Neural progenitor cell (in vitro differentiated cells): ENCODE measurements around the gene ARIH1. TPM values are rescaled to one million over a fixed set of nuclear protein-coding genes. Genes with fewer than 3 reads are reported as not detected.

Source experiments
- DNase-seq: peaks from one replicate; pipeline ENCODE4 v3.0.0-alpha.2; 2016; ENCODE audit warnings: low spot score
- H2AFZ ChIP-seq: fragments of 200-600 bp; sonication (generic); replicated peaks from 2 replicates; pipeline ENCODE4 v1.6.1; 2016; ENCODE audit warnings: antibody characterized with exemption
- H3F3A ChIP-seq: fragments of 200-600 bp; sonication (generic); 2 replicates; pipeline ENCODE4 v1.6.1; 2016; ENCODE audit warnings: antibody characterized with exemption, low read depth
- H3K27ac ChIP-seq: fragments of 200-600 bp; sonication (generic); 2 replicates; pipeline ENCODE4 v1.5.1; 2016; ENCODE audit warnings: mild to moderate bottlenecking
- H3K27me3 ChIP-seq: fragments of 200-600 bp; sonication (generic); 2 replicates; pipeline ENCODE4 v1.6.1; 2016; ENCODE audit warnings: mild to moderate bottlenecking, moderate library complexity
- H3K36me3 ChIP-seq: fragments of 200-600 bp; sonication (generic); 2 replicates; pipeline ENCODE4 v1.5.1; 2016
- H3K4me1 ChIP-seq: fragments of 200-600 bp; sonication (generic); 2 replicates; pipeline ENCODE4 v1.6.1; 2016; ENCODE audit warnings: mixed run types
- H3K4me2 ChIP-seq: fragments of 200-600 bp; sonication (generic); 2 replicates; pipeline ENCODE4 v1.6.1; 2016
- H3K4me3 ChIP-seq: fragments of 200-600 bp; sonication (generic); 2 replicates; pipeline ENCODE4 v1.5.1; 2016
- H3K79me2 ChIP-seq: fragments of 200-600 bp; sonication (generic); 2 replicates; pipeline ENCODE4 v1.6.1; 2016; ENCODE audit warnings: low read depth
- H3K9ac ChIP-seq: fragments of 200-600 bp; sonication (generic); 2 replicates; pipeline ENCODE4 v1.6.1; 2016
- H3K9me3 ChIP-seq: fragments of 200-600 bp; sonication (generic); 2 replicates; pipeline ENCODE4 v1.5.1; 2016; ENCODE audit warnings: low read depth
- H4K20me1 ChIP-seq: fragments of 200-600 bp; sonication (generic); 2 replicates; pipeline ENCODE4 v1.6.1; 2016; ENCODE audit warnings: low read depth
- H3K27ac Mint-ChIP-seq: 3 replicates; pipeline ENCODE4 v1.8.0; 2021; ENCODE audit warnings: mixed read lengths
- H3K27me3 Mint-ChIP-seq: 2 replicates; pipeline ENCODE4 v1.8.0; 2022; ENCODE audit warnings: low read depth, mild to moderate bottlenecking, inconsistent platforms, moderate library complexity, mixed read lengths; ENCODE audit not compliant: insufficient read depth
- H3K36me3 Mint-ChIP-seq: 3 replicates; pipeline ENCODE4 v1.8.0; 2021; ENCODE audit warnings: mixed read lengths
- H3K4me1 Mint-ChIP-seq: 3 replicates; pipeline ENCODE4 v1.8.0; 2021; ENCODE audit warnings: mixed read lengths
- H3K4me3 Mint-ChIP-seq: 3 replicates; pipeline ENCODE4 v1.8.0; 2021; ENCODE audit warnings: mild to moderate bottlenecking, moderate library complexity, mixed read lengths
- H3K9me3 Mint-ChIP-seq: 3 replicates; pipeline ENCODE4 v1.8.0; 2020; ENCODE audit warnings: mixed read lengths
- EZH2 ChIP-seq: fragments of 200-600 bp; sonication (generic); IDR thresholded peaks from 2 replicates; pipeline ENCODE4 v1.6.1; 2017; ENCODE audit warnings: antibody characterized with exemption, mild to moderate bottlenecking, moderate library complexity
- EZH2phosphoT487 ChIP-seq: fragments of 200-600 bp; sonication (generic); IDR thresholded peaks from 2 replicates; pipeline ENCODE4 v1.6.1; 2017; ENCODE audit warnings: antibody characterized with exemption
- total RNA-seq: library from RNA; depleted of rRNA; stranded (reverse); fragments of >200 nt; gene quantifications from 2 replicates; pipeline ENCODE4 v1.2.3, GENCODE V29; 2015; ENCODE audit warnings: low replicate concordance
- TF ChIP-seq, protein P1 (sequence below): fragments of 200-600 bp; sonication (generic); IDR thresholded peaks from 2 replicates; pipeline ENCODE4 v1.5.1; 2017; ENCODE audit warnings: antibody characterized with exemption, mild to moderate bottlenecking

Gene ARIH1
- total RNA-seq, 1 donor from 2014 or later: 68.0 TPM

DNA sequence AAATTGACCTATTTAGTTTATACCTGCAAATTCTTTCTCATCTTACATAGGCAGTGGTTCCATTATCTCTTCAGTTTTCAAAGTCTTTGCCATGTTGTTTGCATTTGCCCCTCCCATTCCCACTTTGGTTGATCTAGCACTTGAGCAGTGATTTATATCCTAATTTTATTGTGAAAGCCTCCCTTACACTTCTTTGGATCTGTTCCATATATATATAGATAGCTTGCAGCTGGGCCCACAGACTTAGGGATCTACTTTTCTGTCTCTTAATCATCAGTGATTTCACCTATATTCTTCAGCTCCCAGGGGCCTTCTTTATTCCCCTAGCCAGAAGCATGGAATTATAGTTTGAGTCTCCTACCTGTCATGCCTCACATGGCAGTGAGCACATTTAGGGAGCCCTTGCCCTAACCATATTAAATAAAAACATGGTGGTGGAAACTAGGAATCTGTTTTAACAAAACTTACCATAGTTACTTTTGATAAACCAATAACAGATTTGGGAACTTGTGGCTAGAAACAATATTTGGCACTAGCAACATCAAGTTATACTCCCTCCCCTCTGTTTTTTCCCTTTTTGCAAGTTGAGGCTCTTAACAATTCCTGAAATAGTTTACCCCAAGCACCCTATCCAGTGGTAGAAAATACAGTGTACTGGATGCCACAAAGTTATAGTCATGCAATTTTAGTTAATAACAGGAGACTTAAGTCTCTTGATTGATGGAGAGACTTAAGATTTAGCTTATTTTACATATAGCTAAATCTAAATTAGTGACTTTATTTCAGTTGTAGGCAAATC, 41.7 kb downstream of the ARIH1 start:
- H3K36me3 ChIP-seq: peaks cover 4% of the 10 kb centered on the region
- H3K27me3 ChIP-seq: no peaks in the 10 kb centered on the region
- peaks cover 98% of the 10 kb centered on the region for H3K79me2 ChIP-seq
- H3K9ac ChIP-seq: no peak overlapping the region
- Mint-ChIP-seq H3K4me3 (no peak overlapping the region), H3K9me3 (peaks cover under 1% of the 10 kb centered on the region), H3K27me3 (no peaks in the 10 kb centered on the region), H3K36me3 (peaks cover 17% of the 10 kb centered on the region), H3K4me1 (no peaks in the 10 kb centered on the region), H3K27ac (no peak overlapping the region)
- peaks cover 87% of the 10 kb centered on the region for H4K20me1 ChIP-seq
- no peak overlapping the region for H2AFZ ChIP-seq
- no peaks in the 10 kb centered on the region for H3K9me3 ChIP-seq
- no peaks in the 10 kb centered on the region for H3K4me1 ChIP-seq
- no peak overlapping the region for H3K4me3 ChIP-seq
- H3K27ac ChIP-seq: no peak overlapping the region
- H3K4me2 ChIP-seq: no peak overlapping the region
- no peak for DNase-seq
- TF ChIP-seq, protein P1, sequence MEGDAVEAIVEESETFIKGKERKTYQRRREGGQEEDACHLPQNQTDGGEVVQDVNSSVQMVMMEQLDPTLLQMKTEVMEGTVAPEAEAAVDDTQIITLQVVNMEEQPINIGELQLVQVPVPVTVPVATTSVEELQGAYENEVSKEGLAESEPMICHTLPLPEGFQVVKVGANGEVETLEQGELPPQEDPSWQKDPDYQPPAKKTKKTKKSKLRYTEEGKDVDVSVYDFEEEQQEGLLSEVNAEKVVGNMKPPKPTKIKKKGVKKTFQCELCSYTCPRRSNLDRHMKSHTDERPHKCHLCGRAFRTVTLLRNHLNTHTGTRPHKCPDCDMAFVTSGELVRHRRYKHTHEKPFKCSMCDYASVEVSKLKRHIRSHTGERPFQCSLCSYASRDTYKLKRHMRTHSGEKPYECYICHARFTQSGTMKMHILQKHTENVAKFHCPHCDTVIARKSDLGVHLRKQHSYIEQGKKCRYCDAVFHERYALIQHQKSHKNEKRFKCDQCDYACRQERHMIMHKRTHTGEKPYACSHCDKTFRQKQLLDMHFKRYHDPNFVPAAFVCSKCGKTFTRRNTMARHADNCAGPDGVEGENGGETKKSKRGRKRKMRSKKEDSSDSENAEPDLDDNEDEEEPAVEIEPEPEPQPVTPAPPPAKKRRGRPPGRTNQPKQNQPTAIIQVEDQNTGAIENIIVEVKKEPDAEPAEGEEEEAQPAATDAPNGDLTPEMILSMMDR: no peak
- TF ChIP-seq EZH2: no peak
- no peak for TF ChIP-seq EZH2phosphoT487
- H3F3A ChIP-seq: peaks cover 10% of the 10 kb centered on the region

DNA sequence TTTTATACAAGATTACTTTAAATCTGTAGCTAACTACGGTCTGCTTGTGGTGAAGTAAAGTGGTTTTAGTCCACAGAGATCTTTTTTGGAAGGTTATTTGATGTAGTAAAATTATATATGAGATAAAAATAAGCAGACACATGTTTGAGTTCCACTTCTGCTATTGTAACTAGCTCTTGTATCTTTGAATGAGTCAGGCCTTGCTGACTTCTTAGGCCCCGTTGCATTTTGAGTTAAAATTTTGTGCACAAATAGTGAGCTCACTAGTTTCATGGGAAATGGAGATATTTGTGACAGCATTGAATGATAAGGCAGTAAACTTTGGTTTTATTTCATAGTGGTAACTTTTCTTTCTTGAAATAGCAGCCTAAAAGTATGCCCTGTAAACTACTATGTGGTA, 42.6 kb downstream of the ARIH1 start:
- Histone ChIP-seq H3K36me3 (peaks cover 4% of the 10 kb centered on the region), H3K27me3 (no peaks in the 10 kb centered on the region), H3K27ac (no peak overlapping the region), H3K4me3 (no peak overlapping the region), H3K79me2 (peaks cover 98% of the 10 kb centered on the region), H3K9me3 (no peaks in the 10 kb centered on the region), H3K4me1 (no peaks in the 10 kb centered on the region), H4K20me1 (peaks cover 85% of the 10 kb centered on the region), H3F3A (peaks cover 10% of the 10 kb centered on the region), H3K4me2 (no peak overlapping the region), H3K9ac (no peak overlapping the region), H2AFZ (no peak overlapping the region)
- peaks cover 11% of the 10 kb centered on the region for H3K36me3 Mint-ChIP-seq
- H3K9me3 Mint-ChIP-seq: no peaks in the 10 kb centered on the region
- no peak for DNase-seq
- no peaks in the 10 kb centered on the region for H3K27me3 Mint-ChIP-seq
- TF ChIP-seq EZH2: no peak
- TF ChIP-seq, protein P1: no peak
- no peak for TF ChIP-seq EZH2phosphoT487
- H3K27ac Mint-ChIP-seq: no peak overlapping the region
- no peak overlapping the region for H3K4me3 Mint-ChIP-seq
- no peaks in the 10 kb centered on the region for H3K4me1 Mint-ChIP-seq

DNA sequence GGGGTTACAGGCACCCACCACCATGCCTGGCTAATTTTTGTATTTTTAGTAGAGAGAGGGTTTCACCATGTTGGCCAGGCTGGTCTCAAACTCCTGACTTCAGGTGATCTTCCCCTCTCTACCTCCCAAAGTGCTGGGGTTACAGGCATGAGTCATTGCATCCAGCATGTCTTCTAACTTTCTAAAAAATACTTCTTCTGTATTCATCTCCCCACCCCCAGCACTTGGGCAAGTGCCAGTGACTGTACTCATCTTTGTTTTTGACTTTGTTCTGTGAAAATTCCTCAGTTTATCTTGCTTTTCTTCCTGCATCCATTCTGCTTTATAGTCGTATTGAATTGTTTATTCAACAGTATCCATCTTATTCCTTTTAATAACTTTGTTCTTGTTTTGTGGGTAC, 47.6 kb downstream of the ARIH1 start:
- H3K4me3 ChIP-seq: no peak overlapping the region
- H2AFZ ChIP-seq: no peak overlapping the region
- no peaks in the 10 kb centered on the region for H3K4me1 ChIP-seq
- H3F3A ChIP-seq: peaks cover 10% of the 10 kb centered on the region
- TF ChIP-seq, protein P1: no peak
- no peak for TF ChIP-seq EZH2phosphoT487
- TF ChIP-seq EZH2: no peak
- no peak overlapping the region for H3K4me2 ChIP-seq
- no peaks in the 10 kb centered on the region for H3K27me3 ChIP-seq
- no peak overlapping the region for H3K4me3 Mint-ChIP-seq
- peaks cover 16% of the 10 kb centered on the region for H3K36me3 Mint-ChIP-seq
- H3K27ac ChIP-seq: no peak overlapping the region
- no peaks in the 10 kb centered on the region for H3K9me3 Mint-ChIP-seq
- no peak for DNase-seq
- no peak overlapping the region for H3K27ac Mint-ChIP-seq
- H3K36me3 ChIP-seq: peaks cover 4% of the 10 kb centered on the region
- H3K79me2 ChIP-seq: peaks cover 94% of the 10 kb centered on the region
- no peak overlapping the region for H3K9ac ChIP-seq
- H3K4me1 Mint-ChIP-seq: no peaks in the 10 kb centered on the region
- no peaks in the 10 kb centered on the region for H3K9me3 ChIP-seq
- peaks cover 46% of the 10 kb centered on the region for H4K20me1 ChIP-seq
- H3K27me3 Mint-ChIP-seq: no peaks in the 10 kb centered on the region
